ENCODE data around the gene ATP6V1G3.

DNA sequence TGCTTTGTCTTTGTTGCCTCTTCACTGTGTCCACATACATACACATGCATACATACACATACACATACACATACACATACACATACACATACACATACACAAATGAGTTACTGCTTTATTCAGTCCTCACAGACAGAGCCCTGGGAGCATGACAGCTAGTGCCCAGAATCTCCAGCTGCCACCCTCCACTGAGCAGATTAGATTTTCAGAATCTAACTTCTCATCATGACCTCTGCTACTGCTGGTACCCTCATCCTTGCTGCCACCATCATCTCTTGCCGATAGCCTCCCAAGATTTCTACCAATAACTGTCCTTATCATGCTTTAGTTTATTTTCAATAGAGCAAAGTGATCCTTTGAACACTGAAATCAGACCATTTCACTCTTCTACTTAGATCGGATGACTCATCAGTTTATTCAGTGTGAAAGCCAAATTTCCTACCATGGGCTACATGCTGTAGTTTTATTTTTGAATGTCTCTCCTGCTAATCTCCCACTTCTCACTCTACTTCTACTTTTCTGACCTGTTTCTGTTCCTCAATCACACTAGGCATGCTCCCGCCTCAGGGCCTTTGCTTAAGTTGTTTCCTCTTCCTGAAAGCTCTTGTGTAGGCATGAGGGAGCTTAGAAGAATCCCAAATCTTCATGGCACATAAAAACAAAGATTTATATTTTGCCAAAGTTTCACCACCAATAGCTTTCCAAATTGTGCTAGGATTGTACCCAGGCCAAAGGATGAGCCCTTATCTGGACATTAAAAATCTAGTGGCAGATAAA, 43.0 kb downstream of the ATP6V1G3 start:
- TF ChIP-seq CTCF (IDR thresholded peaks at IDR 0.05) (no peak), POLR2A (IDR thresholded peaks at IDR 0.05) (no peak)
